GM19025 (cell line): ENCODE results near the gene LARP4.
"Not testable (repeated sequence)": the region's sequence is repeated elsewhere in the genome, so short reads cannot be mapped to it uniquely, and the experiment has no call there.

Experiments used
- ATAC-seq: cut with Tn5 transposase; IDR thresholded peaks from one replicate; pipeline ENCODE4 v1.9.1; 2021; ENCODE audit warnings: mild to moderate bottlenecking, low read depth, moderate library complexity; ENCODE audit not compliant: unreplicated experiment

Gene LARP4

DNA sequence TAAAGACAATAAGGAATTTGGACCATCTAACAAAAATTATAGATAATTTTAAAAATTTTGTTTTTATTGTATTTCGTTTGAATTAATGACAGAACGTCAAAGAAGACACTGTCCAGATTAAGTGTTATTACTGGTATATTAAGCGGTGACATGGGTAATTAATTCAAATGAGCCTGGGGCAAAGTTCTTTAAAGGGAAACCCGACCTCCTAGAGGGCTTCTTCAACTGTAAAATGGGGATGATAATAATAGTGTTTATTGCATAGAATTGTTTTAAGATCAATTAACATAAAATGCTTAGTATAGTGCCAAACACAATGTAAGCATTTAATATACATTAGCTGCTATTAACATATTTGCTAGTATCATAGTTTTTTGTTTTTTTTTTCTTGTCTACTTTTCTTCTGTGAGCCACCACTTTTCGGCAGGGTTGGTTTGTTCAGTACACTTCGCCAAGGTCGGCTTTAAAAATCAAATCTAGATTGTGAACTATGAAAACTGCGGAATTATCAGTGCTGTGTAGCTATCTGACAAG lies 514 bp upstream of the LARP4 start:
- ATAC-seq = peak; percentile 17

DNA sequence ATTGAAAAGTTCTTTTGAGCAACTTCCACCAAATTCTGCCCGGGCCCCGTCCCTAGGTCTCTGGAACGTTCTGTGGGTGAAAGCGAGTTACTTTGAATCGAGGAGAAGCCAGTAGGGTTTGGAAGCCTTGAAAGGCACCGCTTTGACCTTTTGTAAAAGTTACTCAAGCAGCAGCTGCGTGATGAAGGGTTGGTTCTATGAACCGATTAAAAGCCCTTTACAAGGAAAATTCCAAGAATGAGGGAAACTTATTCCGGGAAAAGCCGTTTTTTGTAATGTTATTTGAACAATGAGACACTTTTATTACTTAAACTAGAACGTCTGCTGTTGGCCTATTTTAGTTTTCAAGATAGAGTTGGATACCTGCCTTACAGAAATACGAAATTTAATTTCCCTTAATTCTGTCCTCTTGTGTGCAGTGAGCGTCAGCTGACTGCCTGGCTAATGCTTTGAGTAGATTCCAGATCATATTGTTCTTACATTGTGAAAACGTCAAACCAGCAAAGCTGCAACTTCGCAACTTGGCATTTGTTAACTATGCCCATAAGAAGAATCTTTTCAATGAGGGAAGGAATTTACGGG lies 906 bp downstream of the LARP4 start:
- no peak for ATAC-seq

DNA sequence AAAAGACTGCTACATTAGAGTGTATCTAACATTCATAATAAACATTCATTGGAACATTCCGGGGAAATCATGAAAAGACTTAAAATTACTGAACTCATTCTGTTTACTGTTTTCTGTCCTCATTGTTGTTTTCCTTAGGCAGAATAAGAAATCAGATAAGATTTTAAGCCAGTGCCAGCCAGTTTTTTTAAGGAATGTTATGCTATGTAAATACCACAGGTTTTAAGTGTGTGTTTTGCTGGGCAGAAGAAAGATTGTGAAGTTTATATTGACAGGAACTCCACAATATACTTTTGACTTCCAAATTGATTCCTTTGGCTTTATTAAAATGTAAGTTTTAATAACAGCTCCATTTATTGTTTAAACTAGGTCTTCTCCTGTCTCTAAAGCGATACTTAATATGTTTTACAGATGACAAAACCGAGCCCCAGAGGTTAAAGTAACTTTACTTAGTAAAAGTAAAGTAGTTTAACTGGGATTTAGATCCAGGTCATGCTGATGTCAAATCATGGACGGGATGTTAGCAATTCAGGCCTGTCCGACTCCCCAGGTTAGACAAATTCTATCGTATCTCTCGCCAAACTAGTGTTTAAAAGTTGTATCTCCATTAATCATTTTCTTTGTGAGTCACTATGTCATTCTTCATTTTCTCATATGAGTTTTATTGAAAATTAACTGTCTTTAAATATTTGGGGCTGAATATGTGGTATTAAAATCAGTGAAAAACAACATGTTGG lies 1.7 kb downstream of the LARP4 start:
- no peak for ATAC-seq

DNA sequence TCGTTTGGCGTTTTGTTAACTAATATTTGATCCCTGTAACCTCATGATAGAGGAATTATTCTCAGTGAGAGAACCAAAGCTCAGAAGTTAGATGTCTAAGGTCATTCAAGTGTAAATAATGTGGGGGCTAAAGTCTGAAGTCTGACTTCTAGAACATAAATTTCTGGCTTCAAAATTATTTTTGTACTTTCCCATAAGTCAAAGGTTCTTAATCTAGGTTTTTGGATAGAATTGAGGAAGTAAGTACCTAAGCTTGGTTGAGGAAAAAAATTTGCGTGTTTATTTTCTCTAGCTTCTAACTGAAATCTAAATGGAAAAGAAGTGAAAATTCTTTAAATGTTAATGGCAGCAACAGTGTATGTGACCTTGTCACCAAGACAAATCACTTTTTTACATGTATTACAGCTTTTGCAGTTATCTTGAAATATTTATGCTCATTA lies 2.3 kb downstream of the LARP4 start:
- no peak for ATAC-seq

DNA sequence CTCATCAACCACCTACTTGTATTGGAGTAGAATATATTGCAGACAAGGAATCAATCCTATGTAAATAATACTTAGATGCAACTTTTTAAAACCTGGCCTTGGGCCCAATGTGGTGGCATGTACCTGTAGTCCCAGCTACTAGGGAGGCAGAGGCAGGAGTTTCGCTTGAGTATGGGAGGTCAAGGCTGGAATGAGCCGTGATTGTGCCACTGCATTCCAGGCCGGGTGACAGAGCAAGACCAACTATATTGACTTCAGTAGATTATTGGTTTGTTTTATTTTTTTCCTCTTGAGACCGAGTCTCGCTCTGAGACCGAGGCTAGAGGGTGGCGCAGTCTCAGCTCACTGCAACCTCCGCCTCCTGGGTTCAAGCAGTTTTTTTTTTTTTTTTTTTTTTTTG lies 3.6 kb downstream of the LARP4 start:
- no peak for ATAC-seq

DNA sequence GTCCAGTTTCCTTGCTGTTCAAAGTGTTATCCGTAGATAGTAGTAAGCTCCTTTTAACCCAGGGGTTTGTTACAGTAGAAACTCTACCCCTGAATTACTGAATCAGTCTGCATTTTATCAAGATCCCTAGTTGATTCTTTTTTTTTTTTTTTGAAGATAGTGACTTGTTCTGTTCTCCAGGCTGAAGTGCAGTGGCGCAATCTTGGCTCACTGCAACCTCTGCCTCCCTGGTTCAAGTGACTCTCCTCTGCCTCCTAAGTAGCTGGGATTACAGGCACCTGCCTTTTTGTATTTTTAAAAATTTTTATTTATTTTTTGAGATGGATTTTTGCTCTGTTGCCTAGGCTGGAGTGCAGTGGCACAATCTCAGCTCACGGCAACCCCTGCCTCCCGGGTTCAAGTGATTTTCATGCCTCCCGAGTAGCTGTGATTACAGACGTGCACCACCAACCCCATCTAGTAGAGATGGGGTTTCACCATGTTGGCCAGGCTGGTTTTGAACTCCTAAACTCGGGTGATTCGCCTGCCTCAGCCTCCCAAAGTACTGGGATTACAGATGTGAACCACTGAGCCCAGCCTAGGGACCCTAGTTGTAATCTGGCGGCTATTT lies 10.5 kb downstream of the LARP4 start:
- no peak for ATAC-seq

DNA sequence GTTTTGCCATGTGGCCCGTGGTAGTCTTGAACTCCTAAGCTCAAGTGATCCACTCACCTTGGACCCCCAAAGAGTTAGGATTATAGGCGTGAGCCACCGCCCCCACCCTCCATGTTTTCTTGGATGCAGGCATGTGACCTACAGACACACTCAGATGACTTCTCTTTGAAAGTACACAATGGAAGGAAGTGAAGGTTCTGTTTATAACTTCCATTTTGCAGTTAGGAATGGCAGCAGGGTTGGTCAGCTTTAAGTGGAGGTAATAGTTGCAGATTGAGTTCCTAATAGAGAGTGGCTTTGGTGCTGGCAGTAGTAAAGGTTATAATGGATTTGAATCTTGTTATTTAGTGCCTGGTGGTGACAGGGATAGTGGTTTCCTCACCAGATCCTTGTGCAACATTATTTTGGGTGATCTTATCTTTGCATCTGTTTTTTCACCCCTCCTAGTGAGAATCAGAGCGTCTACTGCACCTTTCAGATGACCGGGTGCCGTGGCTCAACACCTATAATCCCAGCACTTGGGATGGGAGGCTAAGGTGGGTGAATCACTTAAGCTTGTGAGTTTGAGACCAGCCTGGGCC lies 15.3 kb downstream of the LARP4 start:
- no peak for ATAC-seq

DNA sequence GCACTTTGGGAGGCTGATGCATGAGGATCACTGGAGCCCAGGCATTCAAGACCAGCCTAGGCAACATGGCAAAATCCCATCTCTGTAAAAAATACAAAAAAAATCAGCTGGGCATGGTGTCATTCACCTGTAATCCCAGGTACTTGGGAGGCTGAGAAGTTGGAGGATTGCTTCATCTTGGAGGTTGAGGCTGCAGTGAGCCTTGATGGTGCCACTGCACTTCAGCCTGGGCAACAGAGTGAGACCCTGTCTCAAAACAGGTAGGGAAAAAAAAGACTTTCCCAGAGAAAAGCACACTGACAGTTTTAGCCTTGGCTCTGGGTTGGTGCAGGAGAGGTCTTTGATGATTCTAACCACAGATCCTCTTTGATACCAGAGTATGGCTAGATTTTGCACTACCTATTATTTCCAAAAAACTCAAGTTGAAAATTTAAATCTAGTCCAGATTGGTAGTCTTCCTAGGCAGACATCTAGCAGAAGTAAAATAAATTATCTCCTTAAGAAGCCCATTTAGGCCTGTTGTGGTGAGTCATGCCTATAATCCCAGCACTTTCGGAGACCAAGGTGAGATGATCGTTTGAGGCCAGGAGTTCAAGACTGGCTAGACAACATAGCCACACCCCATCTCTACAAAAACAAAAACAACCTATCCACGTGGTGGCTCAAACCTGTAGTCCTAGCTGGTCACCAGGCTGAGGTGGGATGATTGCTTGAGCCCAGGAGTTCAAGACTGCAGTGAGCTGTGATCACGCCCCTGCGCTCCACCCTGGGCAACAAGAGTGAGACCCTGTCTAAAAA lies 18.6 kb downstream of the LARP4 start:
- no peak for ATAC-seq

DNA sequence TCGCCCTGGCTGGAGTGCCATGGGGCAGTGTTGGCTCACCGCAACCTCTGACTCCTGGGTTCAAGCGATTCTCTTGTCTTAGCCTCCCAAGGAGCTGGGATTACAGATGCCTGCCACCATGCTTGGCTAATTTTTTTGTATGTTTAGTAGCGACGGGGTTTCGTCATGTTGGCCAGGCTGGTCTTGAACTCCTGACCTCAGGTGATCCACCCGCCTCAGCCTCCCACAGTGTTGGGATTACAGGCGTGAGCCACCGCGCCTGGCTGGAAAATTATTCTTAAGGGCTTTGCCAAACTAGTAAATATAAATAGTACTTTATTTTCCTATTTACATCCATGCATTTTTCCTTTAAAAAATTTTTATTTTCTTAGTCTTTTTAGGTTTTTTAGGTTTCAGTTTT lies 22.2 kb downstream of the LARP4 start:
- ATAC-seq = not testable (repeated sequence)

DNA sequence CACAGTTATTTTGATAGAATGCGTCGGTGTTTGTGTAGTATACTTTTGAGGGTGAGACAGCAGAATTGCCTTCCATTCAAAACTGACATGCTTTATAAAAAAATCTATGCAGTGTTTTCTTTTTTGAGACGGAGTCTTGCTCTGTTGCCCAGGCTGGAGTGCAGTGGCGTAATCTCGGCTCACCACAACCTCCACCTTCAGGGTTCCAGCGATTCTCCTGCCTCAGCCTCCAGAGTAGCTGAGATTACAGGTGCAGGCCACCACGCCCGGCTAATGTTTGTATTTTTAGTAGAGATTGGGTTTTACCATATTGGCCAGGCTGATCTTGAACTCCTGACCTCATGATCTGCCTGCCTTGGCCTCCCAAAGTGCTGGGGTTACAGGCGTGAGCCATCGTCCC lies 22.7 kb downstream of the LARP4 start:
- not testable (repeated sequence) for ATAC-seq

DNA sequence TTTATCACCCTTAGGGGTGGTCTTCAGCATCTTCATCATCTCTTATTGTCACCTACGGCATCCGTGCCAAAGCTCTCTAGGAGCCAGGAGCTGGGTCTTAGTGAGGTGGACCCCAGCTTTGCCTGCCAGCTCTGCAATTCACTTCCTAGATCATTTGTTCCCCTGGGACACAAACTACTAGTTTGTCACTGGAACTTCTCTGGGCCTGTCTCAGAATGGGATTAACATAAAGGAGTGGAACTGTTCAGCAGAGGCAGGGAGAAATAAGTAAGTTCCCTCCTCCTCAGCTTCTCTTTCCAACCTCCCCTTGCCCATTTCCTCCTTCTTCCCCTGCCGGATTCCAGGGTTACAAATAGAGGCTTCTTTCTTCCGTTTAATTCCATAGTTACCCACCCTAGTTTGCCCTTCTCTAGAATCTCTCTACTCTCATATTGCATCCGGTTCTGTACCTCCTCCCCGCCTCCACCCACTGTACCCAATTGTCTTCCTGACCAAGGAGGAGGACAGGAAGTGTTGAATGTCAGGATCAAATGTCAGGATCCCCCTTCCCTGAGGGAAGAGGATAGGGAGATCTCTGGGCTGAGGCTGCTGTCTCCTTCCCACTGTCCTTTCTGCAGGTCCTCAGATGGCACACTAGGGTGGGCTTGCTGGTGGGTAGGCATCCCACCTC lies 25.0 kb downstream of the LARP4 start:
- no peak for ATAC-seq

DNA sequence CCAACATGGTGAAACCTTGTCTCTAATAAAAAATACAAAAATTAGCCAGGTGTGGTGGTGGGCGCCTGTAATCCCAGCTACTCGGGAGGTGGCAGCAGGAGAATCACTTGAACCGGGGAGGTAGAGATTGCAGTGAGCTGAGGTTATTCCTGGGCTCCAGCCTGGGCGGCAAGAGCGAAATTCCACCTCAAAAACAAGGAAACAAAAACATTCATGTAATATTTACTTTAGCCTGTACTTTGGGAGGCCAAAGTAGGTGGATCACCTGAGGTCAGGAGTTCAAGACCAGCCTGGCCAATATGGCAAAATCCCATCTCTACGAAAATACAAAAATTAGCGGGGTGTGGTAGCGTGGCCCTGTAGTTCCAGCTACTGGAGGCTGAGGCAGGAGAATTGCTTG lies 31.0 kb downstream of the LARP4 start:
- ATAC-seq = not testable (repeated sequence)

DNA sequence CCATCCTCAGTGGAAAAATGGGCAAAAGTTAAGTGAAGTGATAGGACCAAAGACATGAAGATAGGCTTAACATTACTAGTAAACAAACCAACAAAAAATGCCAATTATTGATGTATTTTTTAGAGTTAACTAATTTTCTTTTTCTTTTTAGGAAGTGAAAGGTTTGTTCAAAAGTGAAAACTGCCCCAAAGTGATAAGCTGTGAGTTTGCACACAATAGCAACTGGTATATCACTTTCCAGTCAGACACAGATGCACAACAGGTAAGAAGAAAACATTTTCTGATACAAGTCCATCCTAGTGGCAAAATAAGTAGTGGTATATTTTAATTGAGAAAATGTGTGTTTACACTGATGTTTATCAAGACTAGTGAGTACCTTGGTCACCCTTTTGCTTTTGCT lies 39.6 kb downstream of the LARP4 start:
- ATAC-seq = no peak

DNA sequence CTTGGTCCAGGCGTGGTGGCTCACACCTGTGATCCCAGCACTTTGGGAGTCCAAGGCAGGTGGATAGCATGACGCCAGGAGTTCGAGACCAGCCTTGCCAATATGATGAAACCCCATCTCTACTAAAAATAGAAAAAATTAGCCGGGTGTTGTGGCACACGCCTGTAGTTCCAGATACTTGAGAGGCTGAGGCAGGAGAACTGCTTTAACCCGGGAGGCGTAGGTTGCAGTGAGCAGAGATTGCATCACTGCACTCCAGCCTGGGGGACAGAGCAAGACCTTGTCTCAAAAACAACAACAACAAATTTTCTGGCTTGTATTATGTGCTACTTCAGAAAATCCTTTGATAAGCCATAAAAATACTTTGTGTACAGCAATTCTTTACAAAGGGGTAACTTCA lies 41.1 kb downstream of the LARP4 start:
- no peak for ATAC-seq

DNA sequence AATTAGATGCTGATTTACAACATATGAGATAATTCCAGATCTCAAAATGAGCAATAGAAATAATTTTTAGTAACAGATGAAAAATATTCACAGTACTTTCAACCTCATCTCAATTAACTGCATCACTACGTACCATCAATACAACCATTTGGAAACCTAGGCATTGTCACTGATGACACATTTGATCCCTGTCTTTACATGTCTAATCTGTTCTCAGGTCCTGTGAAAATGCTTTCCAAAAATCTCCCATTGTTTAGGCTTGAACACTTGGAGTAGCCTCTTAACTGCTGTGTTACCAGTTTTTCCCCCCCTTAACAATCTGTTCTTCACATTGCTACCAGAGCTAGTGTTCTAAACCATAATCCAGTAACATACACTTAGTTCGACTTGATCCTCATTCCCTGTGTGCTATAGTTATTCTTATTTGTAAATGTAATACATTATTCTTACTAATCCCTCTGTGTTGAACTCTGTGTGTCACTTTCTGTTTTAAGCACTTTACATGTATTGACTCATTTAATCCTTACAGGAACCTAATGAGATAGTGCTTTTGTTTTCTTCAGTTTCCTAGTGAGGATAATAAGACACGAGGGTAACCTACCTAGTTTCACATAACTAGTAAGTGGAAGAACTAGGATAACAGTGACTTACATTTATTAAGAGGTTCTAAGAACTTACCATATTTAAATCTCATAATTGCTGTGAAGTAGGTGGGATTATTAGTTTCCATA lies 41.7 kb downstream of the LARP4 start:
- no peak for ATAC-seq

DNA sequence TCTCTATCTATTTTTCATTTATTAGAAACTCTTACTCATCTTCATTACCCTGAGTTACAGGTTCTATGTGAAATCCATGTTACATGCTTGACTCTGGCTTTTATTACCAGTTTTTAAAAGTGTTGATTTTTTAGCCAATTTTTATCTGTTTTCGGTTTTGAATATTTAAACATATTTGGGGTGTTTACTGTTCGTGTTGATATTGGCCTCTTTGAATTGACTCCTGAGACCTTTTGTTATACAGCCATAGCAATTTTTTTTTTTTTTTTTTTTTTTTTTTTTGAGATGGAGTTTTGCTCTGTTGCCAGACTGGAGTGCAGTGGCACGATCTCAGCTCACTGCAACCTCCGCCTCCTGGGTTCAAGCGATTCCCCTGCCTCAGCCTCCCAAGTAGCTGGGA lies 49.0 kb downstream of the LARP4 start:
- not testable (repeated sequence) for ATAC-seq

DNA sequence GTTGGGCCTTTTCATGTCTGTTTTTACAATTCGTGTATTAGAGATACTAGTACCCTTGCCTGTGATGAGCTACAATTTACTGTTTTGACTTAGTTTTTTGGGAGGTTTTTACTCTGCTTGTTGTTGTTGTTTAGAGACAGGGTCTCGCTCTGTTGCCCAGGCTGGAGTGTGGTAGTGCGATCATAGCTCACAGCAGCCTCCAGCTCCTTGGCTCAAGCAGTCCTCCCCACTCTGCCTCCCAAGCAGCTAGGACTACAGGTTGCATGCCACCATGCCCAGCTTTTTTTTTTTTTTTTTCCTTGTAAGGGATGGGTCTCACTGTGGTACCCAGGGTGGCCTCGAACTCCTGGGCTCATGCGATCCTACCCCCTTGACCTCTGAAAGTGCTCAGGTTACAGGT lies 52.1 kb downstream of the LARP4 start:
- no peak for ATAC-seq

DNA sequence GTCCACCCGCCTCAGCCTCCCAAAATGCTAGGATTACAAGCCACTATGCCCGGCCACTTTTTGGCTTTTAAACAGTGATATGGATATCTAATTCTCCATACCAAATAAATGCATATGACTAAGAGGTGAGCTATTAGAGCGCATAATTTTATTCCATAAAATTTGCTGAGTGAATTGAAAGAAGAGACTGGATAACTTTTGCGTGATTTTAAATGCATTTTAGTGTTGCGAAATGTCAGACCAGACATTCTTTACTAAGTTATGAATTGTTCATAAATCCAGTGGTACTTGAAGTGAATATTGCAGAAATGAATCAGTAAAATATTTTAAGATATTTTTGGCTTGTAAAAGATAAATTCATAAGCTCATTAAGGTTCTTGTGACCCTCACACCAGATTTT lies 53.2 kb downstream of the LARP4 start:
- ATAC-seq = no peak

DNA sequence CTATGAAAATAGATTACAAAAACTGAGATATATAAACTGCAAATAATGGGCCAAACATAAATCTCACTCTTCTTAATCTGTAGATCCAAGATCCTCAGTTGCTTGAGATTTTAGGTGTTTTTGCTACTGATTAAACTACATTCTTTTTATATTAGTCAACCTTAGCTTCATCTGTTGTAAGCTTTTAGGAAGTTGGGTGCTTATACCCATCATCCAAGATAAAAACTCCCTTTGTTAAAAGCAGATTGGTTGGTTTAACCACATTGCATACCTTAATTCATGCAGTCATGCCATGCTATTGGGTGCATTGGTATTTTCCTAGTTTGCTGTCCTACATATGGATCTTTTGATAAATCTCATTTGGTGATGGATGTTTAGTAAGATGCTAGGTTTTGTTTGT lies 57.9 kb downstream of the LARP4 start:
- no peak for ATAC-seq
